HG02870 (cell line): Measurements from ENCODE around the gene ABITRAM.
"Not testable (repeated sequence)": the region's sequence is repeated elsewhere in the genome, so short reads cannot be mapped to it uniquely, and the experiment has no call there.

ENCODE experiments used
- ATAC-seq: cut with Tn5 transposase; IDR thresholded peaks from one replicate; pipeline ENCODE4 v1.9.1; 2021; ENCODE audit warnings: mild to moderate bottlenecking, moderate library complexity; ENCODE audit not compliant: unreplicated experiment

Gene ABITRAM, protein sequence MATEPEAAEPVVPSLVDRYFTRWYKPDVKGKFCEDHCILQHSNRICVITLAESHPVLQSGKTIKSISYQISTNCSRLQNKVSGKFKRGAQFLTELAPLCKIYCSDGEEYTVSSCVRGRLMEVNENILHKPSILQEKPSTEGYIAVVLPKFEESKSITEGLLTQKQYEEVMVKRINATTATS

DNA sequence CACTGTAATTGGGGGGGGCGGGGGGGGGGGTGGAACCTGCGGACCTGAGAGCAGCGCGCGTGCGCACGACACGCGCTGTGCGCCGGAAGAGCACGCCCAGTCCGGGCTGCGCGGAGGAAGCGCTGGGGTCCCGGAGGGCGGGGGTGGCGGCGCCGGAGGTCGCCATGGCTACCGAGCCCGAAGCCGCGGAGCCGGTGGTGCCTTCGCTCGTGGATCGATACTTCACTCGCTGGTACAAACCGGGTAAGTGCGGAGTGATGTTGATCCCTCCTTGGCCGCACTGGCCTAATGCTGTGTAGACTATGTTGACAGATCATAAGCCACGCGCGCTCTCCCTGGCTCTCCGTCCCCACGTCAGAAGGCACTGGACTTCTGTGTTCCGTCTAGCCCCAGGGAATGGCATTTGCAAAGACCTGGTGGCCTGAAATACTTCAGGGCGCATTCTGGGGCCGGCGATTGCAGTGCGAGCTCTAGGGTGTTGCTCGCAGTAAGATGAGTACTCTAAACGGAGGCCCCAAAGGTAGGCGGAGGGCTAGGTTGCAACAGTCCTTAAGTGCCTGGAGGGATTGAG lies at the start of gene ABITRAM:
Gene ABITRAM, plus strand, starts transcription at position 78 of the 571 bp plus-strand sequence. Its CDS starts 87 bp downstream, at position 165.
- peak; percentile 67 for ATAC-seq

DNA sequence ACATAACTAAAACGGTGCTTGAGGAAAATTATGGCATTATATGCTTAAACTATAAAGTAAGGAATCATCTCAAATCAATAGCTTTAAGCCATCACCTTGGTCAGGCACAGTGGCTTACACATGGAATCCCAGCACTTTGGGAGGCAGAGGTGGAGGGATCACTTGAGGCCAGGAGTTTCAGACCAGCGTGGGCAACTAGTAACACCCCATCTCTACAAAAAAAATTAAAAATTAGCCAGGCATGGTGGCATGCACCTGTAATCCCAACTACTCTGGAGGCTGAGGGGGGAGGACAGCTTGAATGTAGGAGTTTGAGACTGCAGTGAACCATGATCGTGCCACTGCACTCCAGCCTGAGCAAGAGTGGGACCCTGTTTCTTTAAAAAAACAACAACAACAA lies 49.5 kb upstream of the ABITRAM start:
- ATAC-seq, result no peak

DNA sequence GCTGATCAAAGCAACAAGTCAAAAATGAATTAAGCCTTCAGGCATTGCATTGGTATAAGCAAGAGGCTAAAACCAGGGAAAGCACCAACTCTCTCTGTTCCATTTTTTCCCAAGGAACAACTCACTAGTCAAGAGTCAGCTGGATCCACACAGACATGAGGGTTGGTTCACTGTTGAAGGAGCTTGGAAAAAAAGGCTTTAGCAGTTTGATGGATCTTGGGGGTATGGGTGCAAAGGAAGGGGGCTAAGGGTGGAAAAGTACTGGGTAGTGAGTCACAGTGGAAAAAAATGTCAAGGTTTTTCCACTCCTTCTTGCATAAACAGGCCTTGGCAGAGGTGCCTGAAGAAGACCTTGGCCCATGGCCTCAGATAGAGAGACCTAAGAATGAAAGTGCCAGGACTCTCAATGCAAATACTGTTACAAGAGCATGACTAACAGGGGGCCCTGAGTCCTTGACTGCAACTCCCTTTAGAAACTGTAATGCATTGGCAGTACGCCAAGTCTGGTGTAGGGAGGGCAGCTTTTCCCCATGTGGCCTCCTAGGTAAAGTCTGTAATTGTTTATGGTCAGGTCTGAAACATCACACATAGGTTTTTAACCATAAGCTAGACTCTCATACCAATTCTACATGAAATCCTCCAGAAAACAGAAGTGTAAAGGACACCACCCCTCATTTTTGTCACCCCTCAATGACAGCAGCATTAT lies 48.4 kb upstream of the ABITRAM start:
- ATAC-seq, result peak; percentile 98

DNA sequence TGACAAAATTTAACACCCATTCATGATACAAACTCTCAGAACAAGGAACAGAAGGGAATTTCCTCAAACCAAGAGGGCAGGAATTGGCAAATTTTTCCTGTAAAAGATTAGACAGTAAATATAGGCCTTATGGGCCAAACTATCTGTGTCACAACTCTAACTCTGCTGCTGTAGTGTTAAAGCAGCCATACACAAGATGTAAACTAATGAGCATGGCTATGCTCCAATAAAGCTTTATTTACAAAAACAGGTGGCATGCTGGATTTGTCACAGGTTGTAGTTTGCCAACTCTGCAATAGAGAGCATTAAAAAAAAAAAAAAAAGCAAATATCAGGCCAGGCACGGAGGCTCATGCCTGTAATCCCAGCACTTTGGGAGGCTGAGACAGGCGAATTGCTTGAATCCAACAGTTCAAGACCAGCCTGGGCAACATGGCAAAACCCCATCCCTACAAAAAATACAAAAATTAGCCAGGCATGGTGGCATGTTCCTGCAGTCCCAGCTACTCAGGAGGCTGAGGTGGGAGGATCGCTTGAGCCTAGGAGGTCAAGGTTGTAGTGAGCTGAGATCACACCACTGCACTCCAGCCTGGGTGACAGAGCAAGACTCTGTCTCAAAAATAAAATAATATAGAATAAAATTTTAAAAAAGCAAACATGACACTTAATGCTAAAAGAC lies 47.5 kb upstream of the ABITRAM start:
- not testable (repeated sequence) for ATAC-seq

DNA sequence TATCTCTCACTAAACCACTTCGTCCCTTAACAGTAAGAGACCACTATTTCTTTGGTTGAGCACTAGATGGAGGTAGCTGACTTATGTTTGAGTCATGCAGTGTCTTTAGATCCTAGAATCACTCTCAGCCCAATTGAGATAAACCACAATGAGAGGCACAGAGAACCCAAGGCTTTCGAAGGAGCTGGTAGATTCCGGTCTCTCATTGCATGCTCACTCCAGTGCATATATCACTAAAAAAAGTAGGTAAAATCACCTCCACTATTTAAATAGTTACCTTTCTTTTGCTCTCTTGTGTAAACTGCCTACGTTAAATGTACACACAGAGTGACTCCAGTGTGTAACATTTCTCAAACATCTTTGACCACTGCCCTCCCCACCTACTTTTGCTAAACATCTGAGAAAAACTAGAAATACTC lies 44.5 kb upstream of the ABITRAM start:
- ATAC-seq, result no peak

DNA sequence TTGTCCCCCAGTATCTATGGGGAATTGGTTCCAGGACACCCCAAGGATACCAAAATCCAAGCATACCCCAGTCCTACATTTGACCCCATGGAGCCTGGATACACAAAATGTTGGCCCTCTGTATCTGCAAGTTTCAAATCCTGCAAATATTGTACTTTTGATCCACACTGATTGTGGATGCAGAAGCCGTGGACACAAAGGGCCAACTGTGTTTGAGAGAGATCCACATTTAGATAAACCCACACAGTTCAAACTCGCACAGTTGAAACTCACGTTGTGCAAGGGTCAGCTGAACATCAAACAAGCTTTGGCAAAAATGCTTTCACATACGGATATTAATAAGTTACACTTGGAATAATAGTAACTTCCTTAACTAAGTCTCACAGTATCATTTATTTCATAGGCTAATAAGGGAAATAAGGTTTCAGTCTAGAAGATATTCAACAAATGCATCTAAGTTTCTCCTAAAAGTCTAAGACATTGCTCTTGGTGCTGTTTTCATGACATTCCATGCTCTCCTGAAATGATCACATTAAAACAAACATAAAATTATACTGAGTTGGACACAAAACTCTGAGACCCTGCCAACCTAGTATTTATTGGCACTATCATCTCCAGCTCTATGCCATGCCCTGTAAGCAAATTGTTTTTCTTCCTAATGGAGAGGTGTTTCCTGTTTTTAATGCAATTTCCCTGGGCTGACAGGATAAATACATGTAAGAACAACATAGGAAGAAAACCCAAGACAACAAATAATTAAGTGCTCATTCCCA lies 39.8 kb upstream of the ABITRAM start:
- no peak for ATAC-seq

DNA sequence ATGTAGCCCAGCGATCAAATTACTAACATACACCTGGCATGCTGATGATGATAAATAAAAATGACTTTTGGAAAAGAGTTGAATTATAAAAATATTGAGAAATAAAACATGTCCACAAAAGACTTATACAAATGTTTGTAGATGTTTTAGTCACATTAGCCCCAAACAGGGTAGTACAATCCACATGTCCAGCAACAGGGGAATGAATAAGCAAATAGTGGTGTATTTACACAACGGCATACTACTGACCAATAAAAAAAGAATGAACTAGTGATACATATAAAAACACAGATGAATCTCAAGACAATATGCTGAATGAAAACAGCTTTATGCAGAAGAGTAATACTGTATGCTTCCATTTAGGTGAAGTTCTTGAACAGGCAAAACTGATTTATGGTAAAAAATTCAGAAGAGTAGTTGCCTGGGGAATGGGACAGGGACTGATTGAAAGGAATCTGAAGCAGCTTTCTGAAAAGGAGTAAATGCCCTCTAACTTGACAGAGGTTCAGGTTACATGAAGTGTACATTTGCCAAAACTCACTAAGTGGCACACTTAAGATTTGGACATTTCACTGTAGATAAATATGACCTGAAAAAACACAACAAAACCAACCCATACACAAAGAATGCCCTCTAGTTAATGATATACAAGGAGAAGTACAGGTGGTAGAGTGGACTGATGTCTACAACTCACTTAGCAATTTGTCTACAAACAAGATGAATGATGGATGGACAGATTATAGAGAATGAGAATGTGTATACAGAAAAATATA lies 36.7 kb upstream of the ABITRAM start:
- no peak for ATAC-seq

GRCh38 chr9:108899023-108899695 lies 35.0 kb upstream of the ABITRAM start:
- not testable (repeated sequence) for ATAC-seq

DNA sequence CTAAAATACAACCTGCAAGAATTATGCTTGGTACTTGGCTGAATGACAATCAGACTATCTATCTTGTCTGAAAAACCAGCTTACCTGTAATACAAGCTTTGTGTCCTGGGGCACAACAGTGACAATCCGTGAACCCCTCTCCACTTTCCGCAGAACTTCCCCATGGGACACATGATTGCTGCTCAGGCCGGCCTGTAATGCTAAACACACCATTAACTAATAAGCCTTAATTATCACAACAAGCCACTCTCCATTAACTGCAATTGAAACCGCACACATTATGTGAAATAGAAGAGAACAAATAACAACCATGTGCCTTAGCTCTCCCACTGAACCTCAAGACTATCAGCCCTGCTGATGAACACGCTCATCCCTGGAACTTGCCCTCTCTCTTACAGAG lies 34.0 kb upstream of the ABITRAM start:
- no peak for ATAC-seq

DNA sequence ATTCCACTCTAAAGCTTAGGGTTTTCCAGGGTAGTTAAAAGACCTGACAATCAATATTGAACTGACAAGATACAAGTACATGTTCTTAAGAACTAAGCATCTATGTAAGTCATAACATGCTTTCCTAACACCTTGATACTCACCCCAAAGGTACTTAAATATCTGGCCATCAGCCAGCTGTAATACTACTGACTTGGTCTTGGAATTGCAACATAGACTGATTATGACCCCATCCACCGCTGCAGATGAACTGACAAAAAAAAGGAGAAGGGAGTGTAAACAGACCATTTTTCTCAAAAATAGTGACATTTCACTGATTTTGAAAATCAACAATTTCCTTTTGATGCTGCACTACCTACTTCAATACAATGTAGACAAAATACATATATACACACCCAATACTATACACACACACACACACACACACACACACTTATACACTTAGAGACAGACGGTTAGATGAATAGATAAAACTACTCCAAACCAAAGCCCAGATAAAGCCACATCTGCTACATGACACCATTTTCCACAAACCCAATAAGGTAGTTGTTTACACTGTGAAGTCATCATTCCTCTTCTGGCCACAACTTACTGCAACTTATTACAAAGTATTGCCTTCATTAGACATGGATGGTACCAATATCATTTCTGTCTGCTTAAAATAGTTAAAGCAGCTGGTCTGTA lies 30.6 kb upstream of the ABITRAM start:
- ATAC-seq, result no peak

DNA sequence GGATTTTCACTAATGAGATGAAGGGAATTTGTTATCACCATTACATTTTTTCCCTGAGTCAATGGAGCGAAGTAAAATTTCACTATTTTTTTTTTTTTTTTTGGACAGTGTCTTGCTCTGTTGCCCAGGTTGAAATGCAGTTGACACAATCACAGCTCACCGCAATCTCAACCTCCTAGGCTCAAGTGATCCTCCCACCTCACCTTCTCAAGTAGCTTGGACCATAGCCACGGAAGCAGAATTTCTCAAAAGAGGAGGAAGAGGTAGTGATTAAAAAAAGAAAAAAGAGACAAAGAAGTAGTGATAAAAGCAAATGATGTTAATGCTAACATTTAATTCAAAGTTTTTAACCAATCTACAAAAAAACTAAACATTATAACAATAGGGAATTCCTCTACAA lies 30.0 kb upstream of the ABITRAM start:
- no peak for ATAC-seq

DNA sequence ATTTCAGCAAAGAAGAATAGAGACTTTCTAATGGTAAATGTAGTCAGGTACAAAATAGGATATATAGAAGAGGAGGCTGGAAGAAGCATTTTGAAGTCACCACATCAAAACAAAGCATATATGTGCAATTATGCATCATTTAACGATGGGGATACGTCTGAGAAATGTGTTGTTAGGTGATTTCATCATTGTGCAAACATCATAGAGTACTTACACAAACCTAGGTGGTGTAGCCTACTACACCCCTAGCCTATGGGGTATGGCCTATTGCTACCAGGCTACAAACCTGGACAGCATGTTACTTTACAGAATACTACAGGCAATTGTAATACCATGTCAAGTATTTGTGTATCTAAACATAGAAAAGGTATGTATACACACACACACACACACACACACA lies 28.7 kb upstream of the ABITRAM start:
- ATAC-seq, result no peak

- no peak for ATAC-seq
These were observed 23.8 kb upstream of the ABITRAM start for GRCh38 chr9:108910402-108910801.

DNA sequence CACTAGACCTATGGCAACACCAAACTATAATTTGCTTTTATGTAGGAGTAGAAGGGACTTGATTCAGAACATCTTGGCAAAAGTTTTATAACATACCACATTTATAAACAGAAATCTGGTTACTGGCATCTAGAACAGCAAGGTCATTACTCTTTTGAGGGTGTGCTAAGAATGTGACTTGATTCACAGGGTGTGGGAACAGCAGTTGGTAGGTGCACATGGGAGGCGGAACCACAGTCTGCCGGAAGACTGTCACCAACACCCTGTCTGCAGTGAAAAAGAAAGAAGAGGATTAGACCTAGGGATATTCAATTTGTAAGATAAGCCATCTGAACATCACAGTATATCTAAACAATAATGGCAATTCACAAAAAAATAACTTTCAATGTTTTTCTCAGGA lies 23.3 kb upstream of the ABITRAM start:
- no peak for ATAC-seq

GRCh38 chr9:108911820-108912219 lies 22.4 kb upstream of the ABITRAM start:
- no peak for ATAC-seq

DNA sequence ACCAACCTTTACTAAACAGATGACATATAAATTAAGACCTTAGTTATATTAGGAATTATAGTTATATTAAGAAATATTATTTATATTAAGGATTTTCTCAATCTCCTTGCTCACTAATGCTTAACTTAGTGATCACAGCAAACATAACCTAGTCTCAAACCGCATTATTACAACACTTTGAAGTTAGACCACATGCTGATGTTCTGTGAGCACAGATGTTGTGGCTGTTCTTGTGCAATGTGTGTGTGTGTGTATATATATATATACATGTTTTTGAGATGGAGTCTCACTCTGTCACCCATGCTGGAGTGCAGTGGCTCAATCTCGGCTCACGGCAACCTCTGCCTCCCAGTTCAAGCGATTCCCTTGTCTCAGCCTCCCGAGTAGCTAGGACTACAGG lies 20.8 kb upstream of the ABITRAM start:
- no peak for ATAC-seq

GRCh38 chr9:108919517-108919916 lies 14.7 kb upstream of the ABITRAM start:
- no peak for ATAC-seq

- ATAC-seq, result not testable (repeated sequence)
These were observed 13.8 kb upstream of the ABITRAM start for GRCh38 chr9:108920401-108920800.

GRCh38 chr9:108921200-108921599 lies 13.0 kb upstream of the ABITRAM start:
- no peak for ATAC-seq
